Liver (tissue), 9 donors: Measurements from ENCODE around the gene DGKH. TPM values are rescaled to one million over a fixed set of nuclear protein-coding genes. Genes with fewer than 3 reads are reported as not detected.

Experiments
- DNase-seq: peaks from one replicate; pipeline ENCODE4 v3.0.0-alpha.2; 2017; ENCODE audit warnings: low spot score
- H3K27ac ChIP-seq, 2 donors: one replicate each; pipeline ENCODE4 v1.7.0; 2013; ENCODE audit warnings: inconsistent platforms in 2 of 2, low read length in 2 of 2, control low read depth in 1 of 2, low read depth in 1 of 2, mild to moderate bottlenecking in 1 of 2
- H3K27me3 ChIP-seq, 4 donors: one replicate each; pipeline versions ENCODE4 v1.6.1 to v1.7.0; 2013; ENCODE audit warnings: low read length in 3 of 4, inconsistent platforms in 1 of 4, mild to moderate bottlenecking in 1 of 4, moderate library complexity in 1 of 4; ENCODE audit not compliant: control insufficient read depth in 4 of 4, insufficient read depth in 4 of 4
- H3K36me3 ChIP-seq, 4 donors: one replicate each; pipeline versions ENCODE4 v1.6.1 to v1.7.0; 2013; ENCODE audit warnings: low read length in 3 of 4, mild to moderate bottlenecking in 3 of 4, low read depth in 1 of 4, moderate library complexity in 1 of 4; ENCODE audit not compliant: control insufficient read depth in 4 of 4, insufficient read depth in 3 of 4
- H3K4me1 ChIP-seq, 4 donors: one replicate each; pipeline versions ENCODE4 v1.6.1 to v1.7.0; 2013; ENCODE audit warnings: low read length in 3 of 4, mild to moderate bottlenecking in 3 of 4, moderate library complexity in 1 of 4; ENCODE audit not compliant: control insufficient read depth in 4 of 4, insufficient read depth in 4 of 4
- H3K4me3 ChIP-seq, 3 donors: one replicate each; pipeline versions ENCODE4 v1.6.1 to v1.7.0; 2013; ENCODE audit warnings: low read length in 3 of 3, control low read depth in 1 of 3, low read depth in 1 of 3, mild to moderate bottlenecking in 1 of 3
- H3K9ac ChIP-seq, 2 donors: one replicate each; pipeline ENCODE4 v1.7.0; 2013; ENCODE audit warnings: low read length in 2 of 2, mild to moderate bottlenecking in 2 of 2, moderate library complexity in 2 of 2, control low read depth in 1 of 2, low read depth in 1 of 2
- H3K9me3 ChIP-seq, 4 donors: one replicate each; pipeline versions ENCODE4 v1.6.1 to v1.7.0; 2013; ENCODE audit warnings: low read length in 3 of 4; ENCODE audit not compliant: control insufficient read depth in 4 of 4
- ATF3 ChIP-seq: IDR thresholded peaks from 2 replicates; pipeline ENCODE4 v1.6.1; 2016; ENCODE audit warnings: antibody characterized with exemption
- FOXA2 ChIP-seq: IDR thresholded peaks from 2 replicates; pipeline ENCODE4 v1.6.1; 2016; ENCODE audit warnings: antibody characterized with exemption
- HNF4A ChIP-seq, 2 donors: conservative IDR thresholded peaks; 2 replicates each; pipeline ENCODE4 v1.6.1; 2016; ENCODE audit warnings: antibody characterized with exemption in 2 of 2, mild to moderate bottlenecking in 2 of 2
- HNF4G ChIP-seq: IDR thresholded peaks from 2 replicates; pipeline ENCODE4 v1.6.1; 2016; ENCODE audit warnings: antibody characterized with exemption
- JUND ChIP-seq, 2 donors: IDR thresholded peaks; 2 replicates each; pipeline ENCODE4 v1.6.1; 2016; ENCODE audit warnings: antibody characterized with exemption in 2 of 2
- MAX ChIP-seq: IDR thresholded peaks from 2 replicates; pipeline ENCODE4 v1.6.1; 2016; ENCODE audit warnings: antibody characterized with exemption
- NR2F2 ChIP-seq: IDR thresholded peaks from 2 replicates; pipeline ENCODE4 v1.6.1; 2016; ENCODE audit warnings: antibody characterized with exemption
- RAD21 ChIP-seq, 2 donors: IDR thresholded peaks; 2 replicates each; pipeline ENCODE4 v1.6.1; 2016; ENCODE audit warnings: antibody characterized with exemption in 2 of 2, mild to moderate bottlenecking in 2 of 2
- REST ChIP-seq: IDR thresholded peaks from 2 replicates; pipeline ENCODE4 v1.6.1; 2016; ENCODE audit warnings: antibody characterized with exemption, mild to moderate bottlenecking
- SP1 ChIP-seq: IDR thresholded peaks from 2 replicates; pipeline ENCODE4 v1.6.1; 2018; ENCODE audit warnings: antibody characterized with exemption, mild to moderate bottlenecking
- TAF1 ChIP-seq: conservative IDR thresholded peaks from 2 replicates; pipeline ENCODE4 v1.6.1; 2016; ENCODE audit warnings: antibody characterized with exemption, mild to moderate bottlenecking
- YY1 ChIP-seq: IDR thresholded peaks from 2 replicates; pipeline ENCODE4 v1.6.1; 2016; ENCODE audit warnings: antibody characterized with exemption, mild to moderate bottlenecking
- WGBS: extraction: QIAGEN DNeasy Blood & Tissue Kit; methylation state at CpG from one replicate; pipeline ENCODE4 v1.1.7; 2013; 5-methylcytosine and 5-hydroxymethylcytosine counted together
- polyA plus RNA-seq, 2 donors: library from polyadenylated mRNA; stranded (reverse) in 1 of 2; unstranded in 1 of 2; fragments of 200-250 nt in 1 of 2; fragments of >200 nt in 1 of 2; fragmentation: Nextera tagmentation in 1 of 2; extraction: Ambion mirVana in 1 of 2; gene quantifications; one replicate each; pipeline versions ENCODE4 v1.2.1 to v1.2.3, GENCODE V29; 2013 to 2015
- total RNA-seq, 2 donors: library from RNA; depleted of rRNA; stranded (reverse); fragments of >200 nt; gene quantifications; one replicate each; pipeline ENCODE4 v1.2.3, GENCODE V29; 2014
- donor health status: healthy.
- donor health status: healthy.
- donor health status: healthy.
- donor health status: healthy.
- donor health status: healthy.

The DGKH gene
- total and polyA plus RNA-seq, 4 donors: 0.25 to 3.7 (median 0.97) TPM

GRCh38 chr13:42035905-42036521 is 12.4 kb upstream of the DGKH start:
- H3K27ac ChIP-seq: no peak overlapping the region
- H3K9ac ChIP-seq: no peak overlapping the region
- H3K9me3 ChIP-seq: no peaks in the 10 kb centered on the region
- TF ChIP-seq MAX (no peak), FOXA2 (no peak), HNF4A (conservative IDR thresholded peaks at IDR 0.05) (no peak), SP1 (no peak), YY1 (no peak)
- H3K4me1 ChIP-seq: peaks cover 0 to 8% (median 7%) of the 10 kb centered on the region in 4 donors
- no peak overlapping the region for H3K4me3 ChIP-seq
- H3K27me3 ChIP-seq: no peaks in the 10 kb centered on the region
- no peaks in the 10 kb centered on the region for H3K36me3 ChIP-seq
- DNase-seq: no peak

- Histone ChIP-seq H3K4me1 (peaks cover 2 to 15% (median 12%) of the 10 kb centered on the region in 4 donors), H3K27ac (no peak overlapping the region), H3K27me3 (no peaks in the 10 kb centered on the region), H3K9ac (no peak overlapping the region), H3K4me3 (no peak overlapping the region), H3K36me3 (no peaks in the 10 kb centered on the region), H3K9me3 (no peaks in the 10 kb centered on the region)
- WGBS: 95% methylated on average over 3 of the region's 3 CpGs
- TF ChIP-seq ATF3: no peak
- DNase-seq: no peak
Measured at GRCh38 chr13:42036711-42037110, 11.7 kb upstream of the DGKH start.

- Histone ChIP-seq H3K27ac (no peak overlapping the region), H3K27me3 (no peaks in the 10 kb centered on the region), H3K9me3 (no peaks in the 10 kb centered on the region), H3K4me1 (peaks cover 2 to 19% (median 16%) of the 10 kb centered on the region in 4 donors), H3K36me3 (no peaks in the 10 kb centered on the region), H3K9ac (no peak overlapping the region), H3K4me3 (peak overlapping the region in 1 of 3 donors; percentile 78)
- 93% methylated on average over 19 of the region's 19 CpGs for WGBS
- no peak for DNase-seq
- TF ChIP-seq MAX: no peak
- no peak for TF ChIP-seq NR2F2
- no peak for TF ChIP-seq HNF4G
- TF ChIP-seq JUND (IDR thresholded peaks at IDR 0.05): no peak
- TF ChIP-seq YY1: no peak
- no peak for TF ChIP-seq RAD21 (IDR thresholded peaks at IDR 0.05)
- no peak for TF ChIP-seq TAF1
- TF ChIP-seq ATF3: no peak
- no peak for TF ChIP-seq REST
Measured at GRCh38 chr13:42038661-42039456, 9.6 kb upstream of the DGKH start.
